Urinary bladder (tissue), 4 donors: ENCODE measurements around the gene CHST15. TPM values are rescaled to one million over a fixed set of nuclear protein-coding genes. Genes with fewer than 3 reads are reported as not detected.

Experiments used
- DNase-seq: peaks from one replicate; pipeline ENCODE4 v3.0.0-alpha.2; 2015; ENCODE audit errors: extremely low spot score
- H3K27ac ChIP-seq: one replicate; pipeline ENCODE4 v1.5.1; 2013; ENCODE audit warnings: low read depth, mild to moderate bottlenecking, moderate library complexity
- H3K36me3 ChIP-seq: one replicate; pipeline ENCODE4 v1.6.1; 2013; ENCODE audit warnings: mild to moderate bottlenecking, moderate library complexity; ENCODE audit not compliant: insufficient read depth
- H3K4me1 ChIP-seq: one replicate; pipeline ENCODE4 v1.6.1; 2013; ENCODE audit warnings: mild to moderate bottlenecking, moderate library complexity; ENCODE audit not compliant: insufficient read depth
- H3K4me3 ChIP-seq: one replicate; pipeline ENCODE4 v1.5.1; 2013; ENCODE audit warnings: low read depth, low read length
- whole genome bisulfite sequencing: extraction: QIAGEN DNeasy Blood & Tissue Kit; methylation state at CpG from one replicate; pipeline ENCODE4 v1.1.7; 2013; 5-methylcytosine and 5-hydroxymethylcytosine counted together
- polyA plus RNA-seq: library from polyadenylated mRNA; stranded (reverse); fragments of 200-250 nt; gene quantifications from one replicate; pipeline ENCODE4 v1.2.3, GENCODE V29; 2013
- total RNA-seq: library from RNA; depleted of rRNA; stranded (reverse); fragments of >200 nt; gene quantifications from one replicate; pipeline ENCODE4 v1.2.3, GENCODE V29; 2014
- donor health status: healthy with polysubstance abuse.
- donor health status: healthy.

CHST15 gene
- total and polyA plus RNA-seq, 2 donors, result 7.8 to 17.8 TPM

DNA sequence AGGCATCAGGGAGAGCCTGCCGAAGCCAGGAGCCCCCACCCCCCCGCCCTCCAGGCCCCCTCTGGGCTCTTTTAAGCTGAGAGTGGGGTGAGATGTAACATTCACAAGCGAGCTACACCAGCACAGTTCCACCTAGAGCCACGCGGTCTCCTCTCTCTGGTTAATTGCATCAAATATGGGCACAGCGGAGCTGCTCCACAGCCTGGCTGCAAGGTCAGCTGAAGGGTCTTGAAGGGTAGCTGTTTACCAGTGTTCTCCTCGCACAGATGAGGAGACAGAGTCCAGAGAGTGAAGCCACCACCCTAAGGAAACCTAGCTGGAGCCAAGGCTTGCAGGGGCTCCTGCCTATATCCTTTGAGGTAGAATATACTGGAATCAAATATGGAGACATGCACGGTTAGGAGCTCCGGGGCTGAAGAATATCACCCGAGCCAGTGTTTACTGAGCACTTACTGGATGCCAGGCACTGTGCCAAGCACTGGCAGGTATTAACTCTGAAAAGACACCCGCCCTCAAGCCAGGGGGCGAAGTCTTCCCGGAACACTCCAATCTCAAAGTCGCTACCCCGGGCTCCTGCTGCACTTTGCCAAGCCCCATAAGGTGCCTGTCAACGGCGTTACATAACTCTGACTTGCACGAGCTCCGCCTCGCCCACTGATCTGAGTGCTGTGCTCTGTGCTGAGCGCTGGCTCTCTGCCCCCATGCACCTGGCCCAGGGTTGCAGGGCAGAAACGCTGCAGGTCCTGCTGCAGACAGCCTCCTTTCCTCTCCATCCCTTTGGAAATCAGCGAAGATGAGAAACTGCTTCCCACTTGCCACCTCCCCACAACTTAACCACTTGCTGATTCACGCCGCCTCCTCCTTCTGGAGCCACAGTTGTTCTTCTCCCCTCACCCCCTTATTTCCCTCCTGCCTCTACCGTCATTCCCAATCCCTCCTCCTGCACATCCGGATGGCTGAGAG lies 5.4 kb downstream of the CHST15 start:
- Histone ChIP-seq H3K36me3 (no peaks in the 10 kb centered on the region), H3K27ac (no peak overlapping the region), H3K4me3 (no peak overlapping the region), H3K4me1 (no peaks in the 10 kb centered on the region)
- DNase-seq, result no peak
- 74% methylated on average over 27 of the region's 27 CpGs for WGBS

DNA sequence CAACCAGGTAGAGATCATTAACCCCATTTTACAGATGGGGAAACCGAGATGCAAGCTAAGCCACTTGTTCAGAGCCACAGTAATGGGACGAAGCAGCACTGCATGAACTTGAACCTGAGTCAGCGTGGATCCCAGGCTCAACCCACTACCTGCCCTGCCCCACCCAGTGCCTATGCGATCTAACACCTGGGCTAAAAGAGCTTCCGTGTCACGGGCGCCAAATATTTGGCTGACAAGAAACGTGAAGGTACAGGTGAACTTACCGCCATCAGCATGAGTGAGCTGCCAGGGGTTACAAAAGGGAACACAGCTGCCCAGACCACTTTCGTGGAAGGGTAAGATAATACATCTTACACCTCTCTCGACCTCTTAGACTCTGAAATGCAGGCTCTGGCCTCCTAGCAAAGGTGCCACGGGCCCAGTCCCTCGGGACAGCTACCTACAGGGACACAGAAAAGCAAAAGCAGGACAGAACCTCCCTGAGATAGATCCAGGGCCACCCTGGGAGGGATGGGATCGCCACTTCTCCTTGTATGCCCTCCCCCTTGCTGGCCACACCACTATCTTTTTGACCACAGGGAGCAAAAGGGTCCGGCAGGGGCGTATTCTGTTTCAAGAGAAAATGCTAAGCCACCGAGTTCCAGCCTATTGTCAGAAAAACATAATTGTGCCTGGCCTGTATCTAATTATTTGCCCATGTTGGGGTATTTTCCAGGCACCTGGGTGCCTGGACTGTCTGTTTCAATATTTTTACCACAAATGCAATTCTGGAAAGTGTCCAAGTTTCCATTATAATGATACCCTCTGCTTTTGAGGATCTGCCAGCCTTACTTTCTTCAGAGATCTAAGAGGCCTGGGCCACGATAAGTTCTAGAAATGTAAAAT lies 6.4 kb downstream of the CHST15 start:
- Histone ChIP-seq H3K4me3 (no peak overlapping the region), H3K27ac (no peak overlapping the region), H3K36me3 (no peaks in the 10 kb centered on the region), H3K4me1 (no peaks in the 10 kb centered on the region)
- no peak for DNase-seq
- 94% methylated on average over 18 of the region's 18 CpGs for WGBS

GRCh38 chr10:124086097-124086710 lies 7.2 kb downstream of the CHST15 start:
- no peaks in the 10 kb centered on the region for H3K36me3 ChIP-seq
- no peak overlapping the region for H3K27ac ChIP-seq
- no peak overlapping the region for H3K4me3 ChIP-seq
- 90% methylated on average over 14 of the region's 14 CpGs for WGBS
- no peaks in the 10 kb centered on the region for H3K4me1 ChIP-seq
- DNase-seq, result no peak

DNA sequence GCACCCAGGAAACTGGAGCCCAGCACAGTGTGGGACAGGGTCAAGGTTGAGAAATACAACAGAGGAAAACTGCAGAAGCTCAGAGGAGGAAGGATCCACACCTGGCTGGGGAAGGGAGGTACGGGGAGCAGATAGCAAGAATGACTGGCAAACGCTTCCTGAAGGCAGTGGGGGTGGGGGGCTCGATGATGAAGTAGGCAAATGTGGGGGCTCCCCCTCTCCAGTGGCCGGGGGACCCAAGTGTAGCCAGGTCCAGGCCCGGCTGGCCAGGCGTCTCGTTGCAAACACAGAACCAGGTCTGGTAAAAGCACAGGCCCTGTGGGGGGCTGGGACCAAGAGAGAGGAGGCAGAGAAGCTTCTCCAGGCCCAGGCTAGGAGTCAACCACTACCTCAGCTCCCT lies 7.7 kb downstream of the CHST15 start:
- Histone ChIP-seq H3K4me3 (no peak overlapping the region), H3K4me1 (no peaks in the 10 kb centered on the region), H3K36me3 (no peaks in the 10 kb centered on the region), H3K27ac (no peak overlapping the region)
- 92% methylated on average over 7 of the region's 7 CpGs for WGBS
- no peak for DNase-seq

GRCh38 chr10:124084708-124085107 lies 8.7 kb downstream of the CHST15 start:
- no peak for DNase-seq
- WGBS, result 70% methylated on average over 9 of the region's 9 CpGs
- Histone ChIP-seq H3K4me3 (no peak overlapping the region), H3K27ac (no peak overlapping the region), H3K4me1 (no peaks in the 10 kb centered on the region), H3K36me3 (no peaks in the 10 kb centered on the region)

GRCh38 chr10:124083740-124084397 lies 9.5 kb downstream of the CHST15 start:
- DNase-seq, result no peak
- Histone ChIP-seq H3K4me3 (no peak overlapping the region), H3K36me3 (no peaks in the 10 kb centered on the region), H3K4me1 (no peaks in the 10 kb centered on the region), H3K27ac (no peak overlapping the region)
- 91% methylated on average over 16 of the region's 16 CpGs for WGBS

DNA sequence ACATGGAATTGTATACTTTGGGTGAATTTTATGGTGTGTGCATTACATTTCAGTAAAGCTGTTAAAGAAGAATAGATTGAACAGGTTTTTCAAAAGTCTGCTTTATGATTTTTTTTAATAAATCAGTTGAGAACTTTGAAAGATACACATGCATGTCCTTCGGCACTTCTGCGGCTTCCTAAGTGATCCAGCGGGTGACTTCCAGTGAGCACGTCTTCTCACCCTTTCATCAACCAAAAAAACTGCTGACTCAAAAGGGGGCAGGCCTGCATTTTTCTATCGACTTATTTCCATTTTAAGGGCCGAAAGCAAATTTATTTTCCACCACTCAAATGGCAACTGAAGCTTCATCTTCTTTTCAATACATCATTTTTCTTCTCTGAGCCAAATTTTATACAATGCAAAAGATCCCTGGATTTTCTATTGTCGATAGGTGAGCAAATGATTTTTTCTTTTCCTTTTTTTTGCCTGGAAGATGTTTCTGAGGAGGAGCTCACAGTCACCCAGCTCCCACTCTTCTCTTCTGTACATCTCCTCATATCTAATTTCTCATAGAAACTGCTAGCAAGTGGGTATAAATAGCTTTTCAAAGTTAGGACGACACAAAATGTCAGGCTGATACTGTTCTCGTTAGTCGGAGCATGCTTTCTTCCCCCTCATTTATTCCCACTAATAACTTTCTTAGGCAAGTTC lies 10.2 kb downstream of the CHST15 start:
- H3K27ac ChIP-seq, result no peak overlapping the region
- WGBS, result 91% methylated on average over 10 of the region's 10 CpGs
- no peak for DNase-seq
- no peaks in the 10 kb centered on the region for H3K36me3 ChIP-seq
- H3K4me1 ChIP-seq, result no peaks in the 10 kb centered on the region
- H3K4me3 ChIP-seq, result no peak overlapping the region

GRCh38 chr10:124082555-124082954 lies 10.8 kb downstream of the CHST15 start:
- DNase-seq, result no peak
- H3K4me1 ChIP-seq, result no peaks in the 10 kb centered on the region
- no peak overlapping the region for H3K27ac ChIP-seq

DNA sequence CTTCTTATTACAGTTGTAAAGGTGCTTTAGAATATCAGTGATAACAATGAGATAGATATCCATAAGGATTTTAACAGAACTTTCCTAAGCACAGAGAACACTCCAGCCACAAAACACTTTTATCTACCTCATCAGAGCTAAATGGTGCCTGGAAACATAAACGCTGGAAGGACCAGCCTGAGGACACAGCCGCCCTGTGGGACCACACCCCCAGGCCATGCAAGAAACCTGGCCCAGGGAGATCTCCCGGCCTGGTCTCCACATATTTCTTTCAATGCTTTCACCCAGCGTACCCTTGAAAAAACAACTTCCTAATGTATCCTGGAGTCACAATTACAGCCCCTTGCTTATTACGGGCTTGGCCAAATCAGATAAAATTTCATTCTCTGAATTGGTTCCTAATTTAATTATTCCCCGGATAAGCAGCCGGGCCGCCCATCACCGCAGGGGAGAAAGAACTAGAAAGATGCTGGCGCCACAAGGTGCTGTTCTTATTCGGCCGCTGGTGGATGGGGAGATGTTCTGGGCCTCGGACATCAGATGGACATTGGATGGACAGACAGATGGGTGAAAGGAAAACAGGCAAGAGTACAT lies 11.8 kb downstream of the CHST15 start:
- Histone ChIP-seq H3K4me3 (no peak overlapping the region), H3K27ac (no peak overlapping the region), H3K36me3 (no peaks in the 10 kb centered on the region), H3K4me1 (no peaks in the 10 kb centered on the region)
- DNase-seq, result no peak
- 81% methylated on average over 13 of the region's 13 CpGs for WGBS

More at GRCh38 chr10:124082555-124082954, 10.8 kb downstream of the CHST15 start:
- 94% methylated on average over 6 of the region's 6 CpGs for WGBS
- Histone ChIP-seq H3K4me3 (no peak overlapping the region), H3K36me3 (no peaks in the 10 kb centered on the region)

- H3K27ac ChIP-seq, result no peak overlapping the region
- H3K36me3 ChIP-seq, result no peaks in the 10 kb centered on the region
- H3K4me1 ChIP-seq, result no peaks in the 10 kb centered on the region
- no peak overlapping the region for H3K4me3 ChIP-seq
- no peak for DNase-seq
- 92% methylated on average over 9 of the region's 9 CpGs for WGBS
Observed at GRCh38 chr10:124079864-124080263, 13.5 kb downstream of the CHST15 start.

GRCh38 chr10:124078714-124079113 lies 14.7 kb downstream of the CHST15 start:
- Histone ChIP-seq H3K4me1 (no peaks in the 10 kb centered on the region), H3K36me3 (no peaks in the 10 kb centered on the region), H3K27ac (no peak overlapping the region), H3K4me3 (no peak overlapping the region)
- DNase-seq, result no peak

GRCh38 chr10:124078028-124078427 lies 15.4 kb downstream of the CHST15 start:
- Histone ChIP-seq H3K27ac (no peak overlapping the region), H3K4me1 (no peaks in the 10 kb centered on the region), H3K4me3 (no peak overlapping the region), H3K36me3 (no peaks in the 10 kb centered on the region)
- WGBS, result 92% methylated on average over 4 of the region's 4 CpGs
- no peak for DNase-seq
